GM21717 (cell line): ENCODE data around the gene TUSC2.

Source experiments
- ATAC-seq: cut with Tn5 transposase; IDR thresholded peaks from one replicate; pipeline ENCODE4 v1.9.1; 2021; ENCODE audit warnings: mild to moderate bottlenecking, moderate library complexity; ENCODE audit not compliant: unreplicated experiment

The TUSC2 gene

DNA sequence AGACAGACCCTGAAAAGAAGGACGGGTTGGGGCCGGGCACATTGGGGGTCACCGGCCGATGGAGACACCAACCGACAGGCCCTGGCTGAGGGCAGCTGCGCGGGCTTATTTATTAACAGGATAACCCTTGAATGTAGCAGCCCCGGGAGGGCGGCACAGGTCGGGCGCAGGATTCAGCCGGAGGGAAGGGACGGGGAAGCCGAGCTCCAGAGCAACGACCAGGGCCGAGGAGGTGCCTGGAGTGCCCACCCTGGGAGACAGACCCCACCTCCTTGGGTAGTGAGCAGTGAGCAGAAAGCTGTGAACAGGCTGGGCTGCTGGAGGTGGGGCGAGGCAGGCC lies 51.3 kb downstream of the TUSC2 start:
- ATAC-seq: no peak

DNA sequence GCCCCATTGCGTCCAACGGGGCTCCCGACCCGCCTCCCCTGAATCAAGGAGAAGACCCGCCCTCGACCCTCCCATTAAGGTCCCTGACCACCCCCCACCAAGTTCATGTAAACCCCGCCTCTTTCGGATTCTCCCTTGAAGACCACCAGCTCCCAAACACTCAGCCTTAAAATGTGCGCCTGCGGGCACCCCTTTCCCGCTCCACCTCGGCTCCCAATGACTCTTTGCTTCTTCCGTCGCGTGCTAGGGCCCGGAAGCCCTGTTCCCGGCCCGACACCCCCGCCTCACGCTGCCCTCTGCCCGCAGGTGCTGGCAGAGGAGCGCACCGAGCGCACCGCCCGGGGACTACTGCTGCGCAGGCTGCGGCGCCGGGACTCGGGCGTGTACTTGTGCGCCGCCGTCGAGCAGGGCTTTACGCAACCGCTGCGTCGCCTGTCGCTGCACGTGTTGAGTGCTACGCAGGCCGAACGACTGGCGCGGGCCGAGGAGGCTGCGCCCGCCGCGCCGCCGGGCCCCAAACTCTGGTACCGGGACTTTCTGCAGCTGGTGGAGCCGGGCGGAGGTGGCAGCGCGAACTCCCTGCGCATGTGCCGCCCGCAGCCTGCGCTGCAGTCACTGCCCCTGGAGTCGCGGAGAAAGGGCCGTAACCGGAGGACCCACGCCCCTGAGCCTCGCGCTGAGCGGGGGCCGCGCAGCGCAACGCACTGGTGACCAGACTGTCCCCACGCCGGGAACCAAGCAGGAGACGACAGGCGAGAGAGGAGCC lies 51.8 kb downstream of the TUSC2 start:
- no peak for ATAC-seq

DNA sequence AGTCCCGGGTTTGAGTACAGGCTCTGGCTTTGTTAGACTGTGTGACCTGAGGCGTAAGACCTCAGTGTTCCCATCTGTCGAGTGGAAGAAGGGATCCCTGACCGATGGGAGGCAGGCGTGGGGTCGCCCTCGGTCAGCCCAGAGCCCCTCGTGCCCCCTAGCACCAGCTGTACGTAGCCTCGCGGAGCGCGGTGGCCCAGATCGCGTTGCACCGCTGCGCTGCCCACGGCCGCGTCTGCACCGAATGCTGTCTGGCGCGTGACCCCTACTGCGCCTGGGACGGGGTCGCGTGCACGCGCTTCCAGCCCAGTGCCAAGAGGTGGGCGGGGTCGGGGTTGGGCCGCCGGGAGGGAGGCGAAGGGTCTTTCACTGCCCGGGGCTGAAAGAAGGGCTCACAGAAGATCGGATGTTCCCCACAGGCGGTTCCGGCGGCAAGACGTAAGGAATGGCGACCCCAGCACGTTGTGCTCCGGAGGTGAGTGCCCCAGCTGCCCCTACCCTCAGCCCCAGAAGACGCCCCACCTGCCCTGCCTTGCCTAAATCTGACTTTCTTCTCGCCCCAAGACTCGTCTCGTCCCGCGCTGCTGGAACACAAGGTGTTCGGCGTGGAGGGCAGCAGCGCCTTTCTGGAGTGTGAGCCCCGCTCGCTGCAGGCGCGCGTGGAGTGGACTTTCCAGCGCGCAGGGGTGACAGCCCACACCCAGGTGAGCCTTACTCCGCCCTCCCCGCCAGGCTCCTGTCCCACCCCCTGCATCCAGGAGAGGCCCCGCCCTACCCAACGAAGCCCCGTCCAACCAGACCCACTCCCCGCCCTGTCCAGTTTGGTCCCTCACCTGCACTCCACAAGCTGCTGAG lies 52.7 kb downstream of the TUSC2 start:
- ATAC-seq: no peak
